ENCODE results near the gene CERS3. TPM values are rescaled to one million over a fixed set of nuclear protein-coding genes. Genes with fewer than 3 reads are reported as not detected.

CERS3 gene
- total RNA-seq, 4 donors from 2014 or later, result 0.13 to 2.0 (median 0.45) TPM; not detected in 1

- no peak for TF ChIP-seq POLR2A (IDR thresholded peaks at IDR 0.05)
- TF ChIP-seq CTCF (IDR thresholded peaks at IDR 0.05), result no peak
- DNase-seq, result no peak
- Histone ChIP-seq H3K9me3 (no peaks in the 10 kb centered on the region), H3K27ac (no peak overlapping the region), H3K36me3 (no peaks in the 10 kb centered on the region), H3K27me3 (no peaks in the 10 kb centered on the region), H3K4me3 (replicated peaks in 1 of 3) (no peak overlapping the region), H3K4me1 (no peaks in the 10 kb centered on the region)
- 44 to 62% methylated on average over 5 of the region's 5 CpGs for WGBS, 2 donors
- intact Hi-C loops (cut with DNase I), result no loop called here
These were observed 63.9 kb downstream of the CERS3 start for GRCh38 chr15:100464888-100465287.

GRCh38 chr15:100464256-100464655 is 64.5 kb downstream of the CERS3 start:
- no peak for DNase-seq
- WGBS, 2 donors, result 45 to 51% methylated on average over 3 of the region's 3 CpGs
- no peaks in the 10 kb centered on the region for H3K4me1 ChIP-seq
- TF ChIP-seq CTCF (IDR thresholded peaks at IDR 0.05), result no peak
- TF ChIP-seq POLR2A (IDR thresholded peaks at IDR 0.05), result no peak
- no peak overlapping the region for H3K4me3 ChIP-seq (replicated peaks in 1 of 3)
- no peaks in the 10 kb centered on the region for H3K9me3 ChIP-seq
- intact Hi-C loops (cut with DNase I), result no loop called here
- H3K36me3 ChIP-seq, result no peaks in the 10 kb centered on the region
- no peak overlapping the region for H3K27ac ChIP-seq
- no peaks in the 10 kb centered on the region for H3K27me3 ChIP-seq

DNA sequence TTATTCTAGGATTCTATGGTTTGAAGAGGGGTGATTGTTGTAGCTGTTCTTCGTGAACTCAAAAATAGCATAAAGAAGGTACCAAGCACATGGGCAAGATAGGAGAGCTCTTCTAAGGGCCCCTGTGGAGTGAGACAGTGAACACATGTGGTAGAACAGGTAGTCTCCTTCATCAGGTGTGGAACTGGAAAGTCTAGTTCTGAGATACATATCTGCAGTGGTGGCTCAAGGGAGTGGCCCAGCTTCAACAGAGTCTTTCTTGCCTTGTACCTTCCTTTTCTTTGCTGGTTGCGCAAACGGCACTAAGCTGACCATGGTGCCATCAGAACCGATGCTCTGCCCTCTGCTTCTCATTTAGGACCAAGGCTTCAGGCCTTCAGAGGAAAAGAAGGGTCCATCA is 65.2 kb downstream of the CERS3 start:
- Histone ChIP-seq H3K9me3 (no peaks in the 10 kb centered on the region), H3K36me3 (no peaks in the 10 kb centered on the region), H3K4me3 (replicated peaks in 1 of 3) (no peak overlapping the region), H3K27me3 (no peaks in the 10 kb centered on the region), H3K4me1 (no peaks in the 10 kb centered on the region), H3K27ac (no peak overlapping the region)
- intact Hi-C loops (cut with DNase I), result no loop called here
- WGBS, 2 donors, result 92 to 93% methylated on average over 4 of the region's 4 CpGs
- TF ChIP-seq POLR2A (IDR thresholded peaks at IDR 0.05) (no peak), CTCF (IDR thresholded peaks at IDR 0.05) (no peak)
- DNase-seq, result no peak

- DNase-seq, result no peak
- no peaks in the 10 kb centered on the region for H3K36me3 ChIP-seq
- H3K4me1 ChIP-seq, result no peaks in the 10 kb centered on the region
- no peaks in the 10 kb centered on the region for H3K27me3 ChIP-seq
- no peak overlapping the region for H3K27ac ChIP-seq
- intact Hi-C loops (cut with DNase I), result no loop called here
- 46 to 70% methylated on average over 2 of the region's 2 CpGs for WGBS, 2 donors
- H3K9me3 ChIP-seq, result no peaks in the 10 kb centered on the region
- TF ChIP-seq POLR2A (IDR thresholded peaks at IDR 0.05), result no peak
- TF ChIP-seq CTCF (IDR thresholded peaks at IDR 0.05), result no peak
- H3K4me3 ChIP-seq (replicated peaks in 1 of 3), result no peak overlapping the region
These were observed 67.7 kb downstream of the CERS3 start for GRCh38 chr15:100461049-100461448.

GRCh38 chr15:100457201-100457600 is 71.5 kb downstream of the CERS3 start:
- WGBS, 2 donors, result 79 to 91% methylated on average over 1 of the region's 1 CpG
- Histone ChIP-seq H3K27ac (no peak overlapping the region), H3K4me1 (no peaks in the 10 kb centered on the region), H3K27me3 (no peaks in the 10 kb centered on the region), H3K36me3 (no peaks in the 10 kb centered on the region), H3K9me3 (no peaks in the 10 kb centered on the region), H3K4me3 (replicated peaks in 1 of 3) (no peak overlapping the region)
- intact Hi-C loops (cut with DNase I), result no loop called here
- no peak for DNase-seq
- TF ChIP-seq CTCF (IDR thresholded peaks at IDR 0.05) (no peak), POLR2A (IDR thresholded peaks at IDR 0.05) (no peak)

Data from thyroid gland (tissue), 4 donors.